Measurements from ENCODE around the gene MARK2.

The MARK2 gene

GRCh38 chr11:63884196-63884932 lies 45.5 kb downstream of the MARK2 start:
- DNase-seq: no peak

DNA sequence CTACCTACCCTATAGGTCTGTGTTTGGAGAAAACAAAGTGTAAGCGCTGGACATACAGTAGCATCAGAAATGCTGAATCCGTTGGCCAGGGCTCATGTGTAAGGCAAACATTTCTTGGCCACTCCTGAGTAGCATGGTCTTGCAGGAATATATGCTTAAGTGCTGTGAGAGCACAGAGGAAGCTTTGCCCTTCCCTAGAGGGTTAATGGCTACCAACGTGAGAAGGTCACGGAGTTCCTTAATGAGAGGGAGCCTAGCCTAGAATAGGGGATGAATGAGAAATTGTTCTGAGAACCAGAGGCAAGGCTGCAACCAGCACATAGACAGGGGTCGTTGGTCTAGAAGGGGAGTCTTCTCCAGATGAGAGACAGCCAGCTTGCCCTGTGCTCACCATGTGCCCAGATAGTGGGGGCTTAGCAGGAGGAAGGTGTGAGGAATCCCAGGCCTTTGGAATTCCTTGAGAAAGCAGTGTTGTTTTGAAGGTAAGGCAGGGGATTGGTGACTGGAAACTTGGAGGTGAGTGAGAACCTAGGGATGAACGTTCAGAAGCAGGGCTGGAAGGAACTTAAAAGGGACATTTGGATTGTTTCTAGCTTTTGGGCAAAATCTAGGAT lies 48.6 kb downstream of the MARK2 start:
- no peak for DNase-seq

- peak; percentile 79 for DNase-seq
These were observed 49.5 kb downstream of the MARK2 start for GRCh38 chr11:63888170-63889086.

DNA sequence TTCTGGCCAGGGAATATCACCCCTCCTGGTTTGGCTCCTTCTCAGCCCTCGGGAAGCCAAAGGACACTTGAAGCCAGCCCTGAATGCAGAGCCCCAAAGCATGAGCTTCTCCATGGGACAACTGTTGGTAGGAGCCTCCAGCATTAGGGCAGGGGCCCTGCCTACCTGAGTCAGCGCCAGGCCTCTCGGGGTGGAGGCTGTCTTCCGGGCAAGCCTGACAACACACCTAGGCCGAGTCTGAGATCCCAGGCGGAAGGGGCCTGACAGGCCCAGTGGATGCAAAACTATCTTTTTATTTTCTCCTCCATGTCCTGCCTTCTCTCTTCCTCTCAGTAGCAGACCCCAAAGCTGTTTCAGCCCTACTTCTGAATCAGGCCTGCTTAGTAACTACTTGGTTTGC lies 50.4 kb downstream of the MARK2 start:
- no peak for DNase-seq

- DNase-seq: no peak
These were observed 51.5 kb downstream of the MARK2 start for GRCh38 chr11:63890368-63890767.

DNA sequence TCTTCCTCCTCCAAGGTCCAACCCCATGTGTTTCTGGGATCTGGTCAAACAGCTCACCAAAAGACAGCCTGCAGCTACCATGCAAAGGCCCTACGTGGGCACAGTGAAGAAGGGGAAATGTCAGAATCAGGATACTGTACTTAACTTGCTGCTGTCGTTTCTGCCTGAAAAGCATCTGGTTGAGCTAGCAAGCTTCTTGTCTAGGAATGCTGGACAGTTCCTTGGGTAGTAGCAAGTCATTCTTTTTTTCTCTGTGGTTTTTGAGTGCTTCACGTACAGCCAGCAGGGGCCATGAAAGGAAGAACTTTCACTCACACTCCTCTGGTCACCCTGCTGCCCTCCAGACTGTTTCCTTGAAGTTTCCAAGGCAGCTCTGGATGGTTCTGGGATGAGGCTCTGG lies 53.3 kb downstream of the MARK2 start:
- peak; percentile 8 for DNase-seq

DNA sequence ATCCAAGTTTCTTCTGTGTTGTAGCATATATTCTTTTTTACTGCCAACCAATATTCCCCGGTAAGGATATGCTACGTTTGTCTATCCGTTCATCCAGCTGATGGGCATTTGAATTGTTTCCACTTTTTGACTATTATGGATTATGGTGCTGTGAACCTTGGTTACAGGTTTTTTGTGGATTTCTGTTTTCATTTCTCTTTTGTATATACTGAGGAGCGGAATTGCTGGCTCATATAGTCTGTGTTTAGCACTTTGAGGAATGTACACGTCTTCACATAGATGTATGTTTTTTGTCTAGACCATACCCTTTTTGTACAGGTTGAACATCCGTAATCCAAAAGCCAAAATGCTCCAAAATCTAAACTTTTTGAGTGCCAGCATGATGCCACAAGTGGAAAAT lies 54.4 kb downstream of the MARK2 start:
- no peak for DNase-seq

- DNase-seq: no peak
These were observed 57.2 kb downstream of the MARK2 start for GRCh38 chr11:63896071-63896470.

DNA sequence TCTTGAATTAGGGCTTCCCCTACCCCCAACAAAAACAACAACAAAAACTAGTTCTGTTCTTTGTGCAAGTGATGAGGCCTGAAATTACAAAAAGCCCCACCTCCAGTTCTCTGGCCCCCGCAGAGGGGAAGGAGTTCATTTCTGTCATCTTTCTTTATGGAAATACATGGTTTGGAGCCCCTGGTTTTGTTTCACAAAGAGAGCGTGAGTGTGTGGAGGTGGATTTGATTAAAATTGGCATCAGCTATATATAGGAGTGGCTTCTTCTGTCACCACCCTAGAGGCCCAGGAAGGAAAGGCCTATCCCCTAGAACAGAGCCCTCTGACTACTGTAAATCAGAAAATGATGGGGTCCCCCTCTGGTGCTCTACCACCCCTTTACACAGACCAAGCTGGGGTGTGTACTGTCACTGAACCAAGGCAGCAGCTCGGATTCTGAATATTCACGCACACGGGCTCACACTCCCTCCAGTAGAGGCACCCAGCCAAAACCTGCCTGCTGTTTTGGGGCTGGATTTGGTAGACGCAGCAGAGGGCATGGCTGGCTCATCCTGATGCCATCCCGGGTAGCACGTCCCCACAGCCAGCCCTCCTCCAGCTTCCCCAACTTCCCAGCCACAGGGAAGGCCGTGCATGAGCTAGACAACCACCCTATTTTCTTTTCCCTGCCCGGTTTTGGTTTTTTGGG lies 58.7 kb downstream of the MARK2 start:
- no peak for DNase-seq

- no peak for DNase-seq
These were observed 62.8 kb downstream of the MARK2 start for GRCh38 chr11:63901660-63902059.

GRCh38 chr11:63903884-63904283 lies 65.0 kb downstream of the MARK2 start:
- DNase-seq: no peak

DNA sequence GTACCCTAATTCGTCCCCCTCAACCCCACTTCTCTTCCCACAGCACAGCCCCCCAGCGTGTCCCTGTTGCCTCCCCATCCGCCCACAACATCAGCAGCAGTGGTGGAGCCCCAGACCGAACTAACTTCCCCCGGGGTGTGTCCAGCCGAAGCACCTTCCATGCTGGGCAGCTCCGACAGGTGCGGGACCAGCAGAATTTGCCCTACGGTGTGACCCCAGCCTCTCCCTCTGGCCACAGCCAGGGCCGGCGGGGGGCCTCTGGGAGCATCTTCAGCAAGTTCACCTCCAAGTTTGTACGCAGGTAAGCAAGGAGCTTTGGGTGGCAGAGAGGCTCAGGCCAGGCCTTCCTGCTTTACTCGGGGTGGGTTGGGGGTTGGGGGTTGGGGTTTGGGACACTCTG lies 65.8 kb downstream of the MARK2 start:
- no peak for DNase-seq

DNA sequence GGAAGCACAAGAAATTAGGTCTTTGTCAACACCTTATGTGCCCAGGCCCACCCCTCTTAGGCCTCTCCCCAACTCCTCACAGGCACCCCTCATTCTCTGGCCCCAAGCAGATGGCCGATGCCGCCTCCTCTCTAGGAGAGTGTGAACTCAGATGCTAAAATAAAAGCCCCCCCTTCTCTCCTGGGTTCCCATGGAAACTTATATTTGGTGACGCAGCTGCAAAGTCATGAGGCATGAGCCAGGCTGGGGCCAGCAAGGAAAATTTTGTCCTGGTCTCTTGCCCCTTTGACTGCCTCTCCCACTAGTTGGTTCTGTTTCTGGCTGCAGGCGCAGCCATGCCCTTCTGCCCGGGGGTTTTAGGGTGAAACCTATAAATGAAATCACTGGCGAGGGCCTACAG lies 66.3 kb downstream of the MARK2 start:
- no peak for DNase-seq

DNA sequence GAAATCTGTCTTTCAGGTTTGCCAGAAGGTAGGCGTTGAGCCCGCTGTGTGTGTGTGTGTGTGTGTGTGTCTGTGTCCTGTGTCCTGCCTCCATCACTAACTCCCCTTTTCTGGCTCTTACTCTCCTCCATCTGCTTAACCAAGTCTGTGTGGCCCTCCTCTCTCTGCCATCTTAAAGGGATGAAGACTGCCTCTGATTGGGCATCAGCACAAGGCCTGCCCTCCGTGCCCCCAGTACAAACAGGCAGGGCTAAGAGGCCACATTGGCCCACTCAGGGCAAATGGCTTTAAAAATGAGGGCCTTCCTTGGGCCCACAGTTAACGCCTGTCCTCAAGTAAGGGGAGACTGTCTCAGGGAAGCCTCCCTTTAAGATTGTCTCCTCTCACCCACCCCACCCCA lies 67.2 kb downstream of the MARK2 start:
- no peak for DNase-seq

GRCh38 chr11:63906585-63906984 lies 67.7 kb downstream of the MARK2 start:
- peak; percentile 16 for DNase-seq

GRCh38 chr11:63907063-63907462 lies 68.2 kb downstream of the MARK2 start:
- DNase-seq: no peak

DNA sequence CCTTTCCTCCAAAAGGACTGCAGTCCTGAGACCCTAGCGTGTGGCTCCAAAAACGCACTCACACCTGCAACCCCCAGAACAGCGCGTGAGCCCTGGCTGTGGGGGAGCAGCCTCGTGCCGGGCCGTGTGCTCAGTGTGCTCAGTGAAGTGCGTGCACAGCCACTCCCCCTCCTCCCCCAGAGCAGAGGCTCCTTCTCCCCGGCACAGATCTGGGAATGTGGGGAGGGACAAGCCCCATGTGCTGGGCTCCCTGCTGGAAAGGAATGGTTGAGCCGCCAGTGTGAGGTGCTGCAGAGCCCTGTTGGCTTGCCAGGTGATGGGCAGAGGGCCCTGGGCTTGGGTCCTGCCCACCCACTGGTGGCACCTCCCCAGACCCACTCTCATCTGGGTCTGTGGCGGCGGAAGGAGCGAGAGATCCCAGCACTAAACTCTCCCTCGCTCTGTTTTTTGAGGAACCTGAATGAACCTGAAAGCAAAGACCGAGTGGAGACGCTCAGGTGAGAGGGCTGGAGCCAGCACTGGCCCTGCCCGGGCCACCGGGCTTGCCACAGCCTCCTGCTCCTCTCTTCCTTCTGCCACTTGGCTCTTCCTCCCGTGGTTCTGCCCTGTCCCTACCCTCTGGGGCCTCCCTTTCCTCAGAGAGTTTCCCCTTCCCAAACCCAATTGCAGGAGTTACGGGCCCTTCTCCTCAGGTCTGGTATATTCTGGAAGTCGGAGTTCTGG lies 69.1 kb downstream of the MARK2 start:
- DNase-seq: no peak

GRCh38 chr11:63908631-63909401 lies 69.9 kb downstream of the MARK2 start:
- DNase-seq: no peak

- no peak for DNase-seq
These were observed 70.9 kb downstream of the MARK2 start for GRCh38 chr11:63909591-63910506.

- DNase-seq: no peak
These were observed 71.8 kb downstream of the MARK2 start for GRCh38 chr11:63910675-63911074.

GRCh38 chr11:63911440-63911839 lies 72.5 kb downstream of the MARK2 start:
- no peak for DNase-seq
